ENCODE results near the gene ZCCHC9.
"Not testable (repeated sequence)": the region's sequence is repeated elsewhere in the genome, so short reads cannot be mapped to it uniquely, and the experiment has no call there.

The ZCCHC9 gene

GRCh38 chr5:81301271-81302015 is at the start of gene ZCCHC9:
TSS of gene ZCCHC9 (plus strand) at chr5:81301587. CDS start at chr5:81304758, 3,171 bp downstream.
- no peak for TF ChIP-seq CTCF (IDR thresholded peaks at IDR 0.05; ENCODE audit: borderline replicate concordance, insufficient read depth, low read depth, low read length)
- H3K4me3 ChIP-seq (ENCODE audit: low read depth, low read length) = peak within 1 kb of the TSS; percentile 73

- no peak for TF ChIP-seq CTCF (IDR thresholded peaks at IDR 0.05; ENCODE audit: borderline replicate concordance, insufficient read depth, low read depth, low read length)
- no peak overlapping the region for H3K4me3 ChIP-seq (ENCODE audit: low read depth, low read length)
Measured at GRCh38 chr5:81251922-81252321, 49.5 kb upstream of the ZCCHC9 start.

GRCh38 chr5:81252904-81253303 is 48.5 kb upstream of the ZCCHC9 start:
- TF ChIP-seq CTCF (IDR thresholded peaks at IDR 0.05; ENCODE audit: borderline replicate concordance, insufficient read depth, low read depth, low read length) = no peak
- H3K4me3 ChIP-seq (ENCODE audit: low read depth, low read length) = no peak overlapping the region

- no peak overlapping the region for H3K4me3 ChIP-seq (ENCODE audit: low read depth, low read length)
- TF ChIP-seq CTCF (IDR thresholded peaks at IDR 0.05; ENCODE audit: borderline replicate concordance, insufficient read depth, low read depth, low read length) = no peak
Measured at GRCh38 chr5:81253875-81254274, 47.5 kb upstream of the ZCCHC9 start.

- no peak overlapping the region for H3K4me3 ChIP-seq (ENCODE audit: low read depth, low read length)
- no peak for TF ChIP-seq CTCF (IDR thresholded peaks at IDR 0.05; ENCODE audit: borderline replicate concordance, insufficient read depth, low read depth, low read length)
Measured at GRCh38 chr5:81254886-81255559, 46.4 kb upstream of the ZCCHC9 start.

GRCh38 chr5:81256766-81257165 is 44.6 kb upstream of the ZCCHC9 start:
- no peak overlapping the region for H3K4me3 ChIP-seq (ENCODE audit: low read depth, low read length)
- TF ChIP-seq CTCF (IDR thresholded peaks at IDR 0.05; ENCODE audit: borderline replicate concordance, insufficient read depth, low read depth, low read length) = no peak

- H3K4me3 ChIP-seq (ENCODE audit: low read depth, low read length) = not testable (repeated sequence)
Measured at GRCh38 chr5:81262796-81263195, 38.6 kb upstream of the ZCCHC9 start.

Measured in GM12875 (cell line).